Tibial artery (tissue), 4 donors: ENCODE measurements around the gene SCN3B.

Experiments
- DNase-seq, 2 donors: peaks; one replicate each; pipeline ENCODE4 v3.0.0-alpha.2; 2019
- H3K27ac ChIP-seq, 2 donors: fragments of 200-600 bp; sonication (generic) in 1 of 2; 1 replicate in 1 of 2; 2 replicates in 1 of 2; pipeline ENCODE4 v1.5.1; 2018 to 2019; ENCODE audit warnings: mild to moderate bottlenecking in 1 of 2
- H3K27me3 ChIP-seq, 2 donors: fragments of 200-600 bp; sonication (generic) in 1 of 2; one replicate each; pipeline versions ENCODE4 v1.5.1 to v1.6.0; 2016 to 2019
- H3K36me3 ChIP-seq, 3 donors: fragments of 200-600 bp; sonication (generic) in 2 of 3; one replicate each; pipeline ENCODE4 v1.5.1; 2016 to 2019; ENCODE audit warnings: mild to moderate bottlenecking in 2 of 3
- H3K4me1 ChIP-seq, 4 donors: fragments of 200-600 bp; sonication (generic) in 2 of 4; 1 replicate in 3 of 4; 2 replicates in 1 of 4; pipeline ENCODE4 v1.5.1; 2016 to 2019
- H3K4me3 ChIP-seq, 2 donors: fragments of 200-600 bp; sonication (generic) in 1 of 2; 1 replicate in 1 of 2; 2 replicates in 1 of 2; pipeline ENCODE4 v1.5.1; 2018 to 2019; ENCODE audit warnings: mild to moderate bottlenecking in 2 of 2
- H3K9me3 ChIP-seq, 3 donors: fragments of 200-600 bp; sonication (generic) in 1 of 3; one replicate each; pipeline ENCODE4 v1.5.1; 2016 to 2019
- intact Hi-C: fragments of 100-400 bp; cut with DNase I; formaldehyde crosslinking; loops from one replicate; pipeline ENCODE4 v1.15.0; 2023; ENCODE audit warnings: low total_unique reads
- TF ChIP-seq, protein P1 (sequence below), 2 experiments: fragments of 200-600 bp in 1 of 2; fragments of 450-650 bp in 1 of 2; IDR thresholded peaks; one replicate each; pipeline ENCODE4 v1.5.1; 2017 to 2019; ENCODE audit warnings: antibody characterized with exemption in 2 of 2, mild to moderate bottlenecking in 1 of 2, moderate library complexity in 1 of 2

The SCN3B gene

GRCh38 chr11:123696183-123696582 lies 41.8 kb upstream of the SCN3B start:
- no peaks in the 10 kb centered on the region for H3K27me3 ChIP-seq
- H3K36me3 ChIP-seq, result no peaks in the 10 kb centered on the region
- no peaks in the 10 kb centered on the region for H3K9me3 ChIP-seq
- intact Hi-C loops, result no loop called here
- no peak overlapping the region for H3K27ac ChIP-seq
- DNase-seq, result no peak
- no peak overlapping the region for H3K4me3 ChIP-seq
- TF ChIP-seq, protein P1, sequence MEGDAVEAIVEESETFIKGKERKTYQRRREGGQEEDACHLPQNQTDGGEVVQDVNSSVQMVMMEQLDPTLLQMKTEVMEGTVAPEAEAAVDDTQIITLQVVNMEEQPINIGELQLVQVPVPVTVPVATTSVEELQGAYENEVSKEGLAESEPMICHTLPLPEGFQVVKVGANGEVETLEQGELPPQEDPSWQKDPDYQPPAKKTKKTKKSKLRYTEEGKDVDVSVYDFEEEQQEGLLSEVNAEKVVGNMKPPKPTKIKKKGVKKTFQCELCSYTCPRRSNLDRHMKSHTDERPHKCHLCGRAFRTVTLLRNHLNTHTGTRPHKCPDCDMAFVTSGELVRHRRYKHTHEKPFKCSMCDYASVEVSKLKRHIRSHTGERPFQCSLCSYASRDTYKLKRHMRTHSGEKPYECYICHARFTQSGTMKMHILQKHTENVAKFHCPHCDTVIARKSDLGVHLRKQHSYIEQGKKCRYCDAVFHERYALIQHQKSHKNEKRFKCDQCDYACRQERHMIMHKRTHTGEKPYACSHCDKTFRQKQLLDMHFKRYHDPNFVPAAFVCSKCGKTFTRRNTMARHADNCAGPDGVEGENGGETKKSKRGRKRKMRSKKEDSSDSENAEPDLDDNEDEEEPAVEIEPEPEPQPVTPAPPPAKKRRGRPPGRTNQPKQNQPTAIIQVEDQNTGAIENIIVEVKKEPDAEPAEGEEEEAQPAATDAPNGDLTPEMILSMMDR (IDR thresholded peaks at IDR 0.05), result no peak
- H3K4me1 ChIP-seq, result no peaks in the 10 kb centered on the region

DNA sequence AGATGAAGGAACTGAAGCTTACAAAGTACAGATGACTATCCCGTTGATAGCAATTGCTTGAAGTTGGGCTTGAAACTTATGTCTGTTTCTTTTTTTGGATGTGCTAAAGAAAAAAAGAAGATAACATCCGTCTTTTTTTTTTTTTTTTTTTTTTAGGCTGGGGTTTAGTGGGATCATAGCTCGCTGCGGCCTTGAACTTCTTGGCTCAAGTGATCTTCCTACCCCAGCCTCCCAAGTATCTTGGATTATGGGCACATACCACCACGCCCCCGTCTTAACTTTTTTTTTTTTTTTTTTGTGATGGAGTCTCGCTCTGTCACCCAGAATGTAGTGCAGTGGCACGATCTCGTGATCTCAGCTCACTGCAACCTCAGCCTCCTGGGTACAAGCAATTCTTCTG lies 40.8 kb upstream of the SCN3B start:
- no peaks in the 10 kb centered on the region for H3K36me3 ChIP-seq
- H3K27ac ChIP-seq, result no peak overlapping the region
- no peaks in the 10 kb centered on the region for H3K9me3 ChIP-seq
- no peaks in the 10 kb centered on the region for H3K27me3 ChIP-seq
- H3K4me1 ChIP-seq, result no peaks in the 10 kb centered on the region
- no peak for DNase-seq
- H3K4me3 ChIP-seq, result no peak overlapping the region
- TF ChIP-seq, protein P1 (IDR thresholded peaks at IDR 0.05), result no peak
- intact Hi-C loops, result no loop called here

DNA sequence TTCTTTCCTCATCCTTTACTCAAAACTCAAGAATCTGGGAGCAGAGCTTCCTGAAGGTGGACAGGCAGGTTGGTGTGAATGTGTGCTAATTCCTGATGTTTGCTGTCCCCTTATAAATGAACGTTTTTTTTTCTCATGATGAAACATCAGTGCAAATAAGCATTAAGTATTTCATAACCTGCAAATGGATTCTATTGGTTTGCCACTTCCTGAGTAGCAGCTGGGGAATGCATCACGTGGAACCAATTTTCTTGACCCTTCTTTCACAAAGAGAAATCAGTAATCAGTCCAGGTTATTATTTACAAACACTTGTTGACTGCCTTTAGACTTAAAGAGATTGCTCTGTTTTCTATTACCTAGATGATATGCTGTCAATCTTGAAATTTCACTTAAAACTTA lies 40.1 kb upstream of the SCN3B start:
- no peaks in the 10 kb centered on the region for H3K36me3 ChIP-seq
- intact Hi-C loops, result no loop called here
- no peaks in the 10 kb centered on the region for H3K9me3 ChIP-seq
- H3K4me3 ChIP-seq, result no peak overlapping the region
- TF ChIP-seq, protein P1 (IDR thresholded peaks at IDR 0.05), result no peak
- H3K4me1 ChIP-seq, result no peaks in the 10 kb centered on the region
- no peak overlapping the region for H3K27ac ChIP-seq
- DNase-seq, result no peak
- no peaks in the 10 kb centered on the region for H3K27me3 ChIP-seq

DNA sequence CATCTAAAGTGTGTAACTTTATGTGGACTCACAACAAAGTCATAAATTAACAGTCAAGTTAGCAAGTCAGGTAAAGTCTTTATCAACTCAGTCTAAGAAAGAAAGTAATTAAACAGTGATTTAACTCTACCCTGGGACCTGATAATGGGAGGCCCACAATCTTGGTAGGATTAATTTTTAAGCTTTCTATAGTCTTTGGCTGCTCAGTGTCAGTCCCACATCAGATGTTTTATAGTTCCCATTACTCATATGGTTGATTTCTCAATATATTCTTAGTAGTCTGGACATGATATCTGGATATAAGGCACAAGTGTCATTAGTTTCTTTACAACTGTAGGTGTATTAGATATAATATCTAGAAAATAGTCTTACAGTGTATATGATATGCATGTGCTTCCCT lies 38.5 kb upstream of the SCN3B start:
- H3K27ac ChIP-seq, result no peak overlapping the region
- TF ChIP-seq, protein P1 (IDR thresholded peaks at IDR 0.05), result no peak
- no peaks in the 10 kb centered on the region for H3K27me3 ChIP-seq
- no peaks in the 10 kb centered on the region for H3K36me3 ChIP-seq
- intact Hi-C loops, result no loop called here
- no peaks in the 10 kb centered on the region for H3K4me1 ChIP-seq
- DNase-seq, result no peak
- no peaks in the 10 kb centered on the region for H3K9me3 ChIP-seq
- H3K4me3 ChIP-seq, result no peak overlapping the region

DNA sequence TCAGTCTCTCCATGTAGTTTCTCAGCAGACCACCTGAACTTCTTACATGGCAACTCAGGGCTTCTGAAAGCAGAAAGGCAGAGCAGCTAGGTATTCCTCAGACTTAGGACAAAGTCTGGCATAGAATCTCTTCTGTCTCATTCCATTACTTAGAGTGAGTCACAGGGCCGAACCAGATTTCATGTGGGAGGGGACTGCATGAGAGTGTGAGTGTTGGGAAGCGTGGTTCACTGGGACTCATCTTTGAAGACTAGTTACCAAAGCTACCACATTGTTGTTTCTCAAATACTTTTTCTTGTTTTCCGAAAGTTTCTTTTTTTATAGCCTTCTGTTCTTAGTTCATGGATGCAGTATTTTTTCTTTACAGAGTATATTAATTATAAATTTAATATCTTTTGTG lies 36.1 kb upstream of the SCN3B start:
- Histone ChIP-seq H3K27ac (no peak overlapping the region), H3K9me3 (no peaks in the 10 kb centered on the region), H3K36me3 (no peaks in the 10 kb centered on the region), H3K4me1 (no peaks in the 10 kb centered on the region), H3K27me3 (no peaks in the 10 kb centered on the region), H3K4me3 (no peak overlapping the region)
- TF ChIP-seq, protein P1 (IDR thresholded peaks at IDR 0.05), result no peak
- no peak for DNase-seq
- intact Hi-C loops, result no loop called here

GRCh38 chr11:123684601-123685000 lies 30.2 kb upstream of the SCN3B start:
- H3K36me3 ChIP-seq, result no peaks in the 10 kb centered on the region
- H3K9me3 ChIP-seq, result no peaks in the 10 kb centered on the region
- H3K4me3 ChIP-seq, result no peak overlapping the region
- no peaks in the 10 kb centered on the region for H3K27me3 ChIP-seq
- TF ChIP-seq, protein P1 (IDR thresholded peaks at IDR 0.05), result no peak
- no peak for DNase-seq
- no peaks in the 10 kb centered on the region for H3K4me1 ChIP-seq
- intact Hi-C loops, result no loop called here
- no peak overlapping the region for H3K27ac ChIP-seq
